ENCODE results near the gene CCT4.
A peak's percentile ranks its signal among the peaks of the same experiment; 100 is the strongest.

The CCT4 gene

GRCh38 chr2:61853847-61854563 is 34.5 kb downstream of the CCT4 start, which contains the start of gene FAM161A (continued):
- TF ChIP-seq ZSCAN5A (tag by site-specific recombination; IDR thresholded peaks at IDR 0.05) (0 out of 2 replicates have a peak, but pooled peaks have one; percentile 24), ZNF140 (tag by site-specific recombination; IDR thresholded peaks at IDR 0.05) (no peak), ZNF670 (tag by site-specific recombination; IDR thresholded peaks at IDR 0.05; ENCODE audit: low read depth) (no peak), SP7 (tag by site-specific recombination; IDR thresholded peaks at IDR 0.05) (no peak; the same call in 1 of the 2 replicates), ZFP3 (tag by site-specific recombination; IDR thresholded peaks at IDR 0.05; ENCODE audit: low read depth) (no peak), ZNF18 (tag by site-specific recombination; IDR thresholded peaks at IDR 0.05) (no peak), ZNF132 (tag by site-specific recombination; IDR thresholded peaks at IDR 0.05; ENCODE audit: borderline replicate concordance) (no peak), INSM2 (tag by site-specific recombination; IDR thresholded peaks at IDR 0.05) (no peak), ZNF560 (tag by site-specific recombination; IDR thresholded peaks at IDR 0.05; ENCODE audit: borderline replicate concordance) (no peak), ZNF610 (tag by site-specific recombination; IDR thresholded peaks at IDR 0.05; ENCODE audit: borderline replicate concordance) (0 out of 2 replicates have a peak, but pooled peaks have one; percentile 30), ZNF48 (tag by site-specific recombination; IDR thresholded peaks at IDR 0.05) (no peak), GFI1B (tag by site-specific recombination; IDR thresholded peaks at IDR 0.05) (no peak), PBX3 (CRISPR knock-in tag; IDR thresholded peaks at IDR 0.05) (peak; percentile 74; the same call in 1 of the 2 replicates), ZNF677 (tag by site-specific recombination; IDR thresholded peaks at IDR 0.05) (no peak), ZNF19 (tag by site-specific recombination; IDR thresholded peaks at IDR 0.05; ENCODE audit: low read depth) (no peak), ZNF654 (tag by site-specific recombination; IDR thresholded peaks at IDR 0.05; ENCODE audit: low read depth) (no peak), TCF7L2 (IDR thresholded peaks at IDR 0.05; ENCODE audit: borderline replicate concordance, low read depth, low read length) (no peak), ZBTB49 (tag by site-specific recombination; IDR thresholded peaks at IDR 0.05; ENCODE audit: low read depth) (no peak), SALL2 (tag by site-specific recombination; IDR thresholded peaks at IDR 0.05; ENCODE audit: borderline replicate concordance) (no peak), WT1 (tag by site-specific recombination; IDR thresholded peaks at IDR 0.05) (0 out of 2 replicates have a peak, but pooled peaks have one; percentile 21), KLF7 (tag by site-specific recombination; IDR thresholded peaks at IDR 0.05; ENCODE audit: borderline replicate concordance) (no peak), ZXDB (tag by site-specific recombination; IDR thresholded peaks at IDR 0.05) (peak; percentile 36), HOXA7 (CRISPR knock-in tag; IDR thresholded peaks at IDR 0.05; ENCODE audit: borderline replicate concordance) (no peak), ZNF629 (tag by site-specific recombination; IDR thresholded peaks at IDR 0.05) (no peak), ZBTB17 (tag by site-specific recombination; IDR thresholded peaks at IDR 0.05) (no peak; the same call in 1 of the 2 replicates), PRDM10 (tag by site-specific recombination; IDR thresholded peaks at IDR 0.05) (no peak), ZBTB7A (tag by site-specific recombination; IDR thresholded peaks at IDR 0.05; ENCODE audit: low read depth) (no peak), ZNF792 (tag by site-specific recombination; IDR thresholded peaks at IDR 0.05) (no peak)

Data from HEK293 (cell line).